CD8-positive, alpha-beta memory T cell (primary cell): ENCODE measurements around the gene PRKCD. TPM values are rescaled to one million over a fixed set of nuclear protein-coding genes. Genes with fewer than 3 reads are reported as not detected.

Experiments used
- CTCF ChIA-PET: fragments of 350-600 bp; sonication (Branson Sonifier 250); formaldehyde crosslinking; loops from one replicate; lab custom pipeline; 2021; ENCODE audit warnings: antibody characterized with exemption; lab: Charles Lee
- POLR2A ChIA-PET: fragments of 350-600 bp; sonication (Branson Sonifier 250); formaldehyde crosslinking; loops from one replicate; lab custom pipeline; 2021; ENCODE audit warnings: antibody characterized with exemption; lab: Charles Lee
- DNase-seq, 5 donors: peaks; one replicate each; pipeline versions ENCODE4 v3.0.0 to v3.0.0-alpha.2; 2020 to 2022; ENCODE audit warnings: mixed read lengths in 1 of 5
- H3K27ac ChIP-seq: one replicate; pipeline ENCODE4 v1.7.0; 2013; ENCODE audit warnings: low read depth, mild to moderate bottlenecking, low read length, moderate library complexity
- H3K27me3 ChIP-seq: 2 replicates; pipeline ENCODE4 v1.7.0; 2013; ENCODE audit warnings: low read length, mild to moderate bottlenecking; ENCODE audit not compliant: insufficient read depth, poor library complexity, severe bottlenecking
- H3K36me3 ChIP-seq: 2 replicates; pipeline ENCODE4 v1.7.0; 2013; ENCODE audit warnings: mild to moderate bottlenecking, low read length, moderate library complexity; ENCODE audit not compliant: insufficient read depth
- H3K4me1 ChIP-seq: 2 replicates; pipeline ENCODE4 v1.7.0; 2013; ENCODE audit warnings: mild to moderate bottlenecking, low read length, moderate library complexity; ENCODE audit not compliant: insufficient read depth
- H3K4me3 ChIP-seq: 2 replicates; pipeline ENCODE4 v1.7.0; 2013; ENCODE audit warnings: mild to moderate bottlenecking, low read length
- H3K9me3 ChIP-seq: 2 replicates; pipeline ENCODE4 v1.7.0; 2013; ENCODE audit warnings: mild to moderate bottlenecking, low read length
- H3K27ac Mint-ChIP-seq, 8 donors: one replicate each; pipeline ENCODE4 v1.8.0; 2020 to 2021; ENCODE audit warnings: mixed read lengths in 8 of 8, mild to moderate bottlenecking in 6 of 8, inconsistent platforms in 3 of 8, moderate library complexity in 3 of 8
- H3K27me3 Mint-ChIP-seq, 2 donors: one replicate each; pipeline ENCODE4 v1.8.0; 2020 to 2021; ENCODE audit warnings: mixed read lengths in 2 of 2, mild to moderate bottlenecking in 1 of 2, moderate library complexity in 1 of 2
- H3K36me3 Mint-ChIP-seq, 3 donors: one replicate each; pipeline ENCODE4 v1.8.0; 2020 to 2021; ENCODE audit warnings: mixed read lengths in 3 of 3, inconsistent platforms in 1 of 3, mild to moderate bottlenecking in 1 of 3
- H3K4me1 Mint-ChIP-seq, 3 donors: one replicate each; pipeline ENCODE4 v1.8.0; 2020 to 2021; ENCODE audit warnings: mixed read lengths in 3 of 3, inconsistent platforms in 1 of 3, mild to moderate bottlenecking in 1 of 3
- H3K4me3 Mint-ChIP-seq, 7 donors: one replicate each; pipeline ENCODE4 v1.8.0; 2020 to 2021; ENCODE audit warnings: mixed read lengths in 7 of 7, mild to moderate bottlenecking in 6 of 7, moderate library complexity in 4 of 7, inconsistent platforms in 2 of 7
- H3K9me3 Mint-ChIP-seq, 5 donors: one replicate each; pipeline ENCODE4 v1.8.0; 2020 to 2022; ENCODE audit warnings: mixed read lengths in 5 of 5, mild to moderate bottlenecking in 3 of 5, moderate library complexity in 2 of 5, inconsistent platforms in 1 of 5
- polyA plus RNA-seq: library from polyadenylated mRNA; unstranded; fragments of 300-500 nt; fragmentation: Illumina TruSeq; gene quantifications from one replicate; pipeline ENCODE4 v1.2.3, GENCODE V29; 2021
- total RNA-seq, 2 experiments: library from RNA; stranded (reverse); gene quantifications; one replicate each; pipeline ENCODE4 v1.2.3, GENCODE V29; 2021

Gene PRKCD
- total and polyA plus RNA-seq, 3 experiments from 2014 or later = 27.2 to 27.3 (median 27.3) TPM

DNA sequence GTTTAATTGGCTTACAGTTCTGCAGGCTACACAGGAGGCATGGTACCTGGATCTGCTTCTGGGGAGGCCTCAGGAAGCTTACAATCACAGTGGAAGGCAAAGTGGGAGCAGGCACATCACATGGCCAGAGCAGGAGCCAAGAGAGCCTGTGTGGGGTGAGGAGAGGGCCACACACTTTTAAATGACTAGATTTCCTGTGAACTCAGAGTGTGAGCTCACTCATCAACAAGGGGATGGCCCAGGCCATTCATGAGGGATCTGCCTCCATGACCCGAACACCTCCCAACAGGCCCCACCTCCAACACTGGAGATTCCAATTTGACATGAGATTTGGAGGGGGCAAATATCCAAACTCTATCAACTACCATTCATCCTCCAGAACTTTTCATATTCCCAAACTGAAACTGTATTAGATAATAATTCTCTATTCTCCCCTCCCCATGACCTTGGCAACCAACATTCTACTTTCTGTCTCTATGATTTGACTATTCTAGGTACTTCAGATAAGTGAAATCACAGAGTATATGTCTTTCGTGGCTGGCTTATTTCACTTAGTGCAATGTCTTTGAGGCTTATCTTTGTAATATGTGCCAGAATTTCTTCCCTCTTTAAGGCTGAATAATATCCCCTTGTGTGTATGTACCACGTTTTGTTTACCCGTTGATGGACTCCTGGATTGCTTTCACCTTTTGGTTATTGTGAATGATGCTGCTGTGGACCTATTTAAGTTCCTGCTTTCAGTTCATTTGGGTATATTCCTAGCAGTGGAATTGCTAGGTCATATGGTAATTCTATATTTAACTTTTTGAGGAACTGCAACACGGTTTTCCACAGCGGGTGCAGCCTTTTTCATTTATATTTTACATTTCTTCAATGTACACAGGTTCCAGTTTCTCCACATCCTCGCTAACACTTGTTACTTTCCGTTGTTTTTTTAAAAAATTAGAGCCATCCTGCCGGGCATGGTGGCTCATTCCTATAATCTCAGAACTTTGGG lies 51.0 kb downstream of the PRKCD start:
- POLR2A ChIA-PET = no interaction called here
- Mint-ChIP-seq H3K9me3 (peaks cover 6 to 22% (median 14%) of the 10 kb centered on the region in 5 donors), H3K36me3 (peaks cover 0 to 6% (median 0%) of the 10 kb centered on the region in 3 donors), H3K27me3 (peaks cover 3 to 7% of the 10 kb centered on the region in 2 donors), H3K4me3 (no peak overlapping the region), H3K4me1 (no peaks in the 10 kb centered on the region), H3K27ac (peak overlapping the region in 1 of 8 donors; percentile 77)
- Histone ChIP-seq H3K4me1 (no peaks in the 10 kb centered on the region), H3K27me3 (no peaks in the 10 kb centered on the region), H3K9me3 (no peaks in the 10 kb centered on the region), H3K36me3 (no peaks in the 10 kb centered on the region), H3K4me3 (no peak overlapping the region), H3K27ac (no peak overlapping the region)
- no peak for DNase-seq
- CTCF ChIA-PET = no interaction called here

DNA sequence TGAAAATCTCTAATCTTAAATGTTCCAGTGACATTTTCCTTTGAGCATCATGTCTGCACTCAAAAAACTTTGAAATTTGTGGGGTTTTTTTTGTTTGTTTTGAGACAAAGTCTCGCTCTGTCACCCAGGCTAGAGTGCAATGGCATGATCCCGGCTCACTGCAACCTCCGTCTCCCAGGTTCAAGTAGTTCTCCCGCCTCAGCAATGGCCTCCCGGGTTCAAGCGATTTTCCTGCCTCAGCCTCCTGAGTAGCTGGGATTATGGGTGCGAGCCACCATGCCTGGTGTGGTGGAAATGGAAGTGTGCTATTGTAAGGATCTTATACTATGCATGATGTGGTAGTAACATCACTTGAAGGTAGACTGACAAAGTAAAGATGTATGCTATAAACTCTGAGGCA lies 52.3 kb downstream of the PRKCD start:
- POLR2A ChIA-PET = no interaction called here
- no peak for DNase-seq
- peaks cover 4 to 11% (median 7%) of the 10 kb centered on the region in 5 donors for H3K9me3 Mint-ChIP-seq
- H3K36me3 Mint-ChIP-seq = peaks cover 0 to 6% (median 0%) of the 10 kb centered on the region in 3 donors
- H3K4me3 Mint-ChIP-seq = no peak overlapping the region
- no peak overlapping the region for H3K27ac ChIP-seq
- no peaks in the 10 kb centered on the region for H3K4me1 ChIP-seq
- H3K27me3 Mint-ChIP-seq = peaks cover 3 to 9% of the 10 kb centered on the region in 2 donors
- no peak overlapping the region for H3K4me3 ChIP-seq
- H3K27ac Mint-ChIP-seq = no peak overlapping the region
- CTCF ChIA-PET = no interaction called here
- H3K36me3 ChIP-seq = no peaks in the 10 kb centered on the region
- no peaks in the 10 kb centered on the region for H3K9me3 ChIP-seq
- no peaks in the 10 kb centered on the region for H3K27me3 ChIP-seq
- H3K4me1 Mint-ChIP-seq = no peaks in the 10 kb centered on the region

DNA sequence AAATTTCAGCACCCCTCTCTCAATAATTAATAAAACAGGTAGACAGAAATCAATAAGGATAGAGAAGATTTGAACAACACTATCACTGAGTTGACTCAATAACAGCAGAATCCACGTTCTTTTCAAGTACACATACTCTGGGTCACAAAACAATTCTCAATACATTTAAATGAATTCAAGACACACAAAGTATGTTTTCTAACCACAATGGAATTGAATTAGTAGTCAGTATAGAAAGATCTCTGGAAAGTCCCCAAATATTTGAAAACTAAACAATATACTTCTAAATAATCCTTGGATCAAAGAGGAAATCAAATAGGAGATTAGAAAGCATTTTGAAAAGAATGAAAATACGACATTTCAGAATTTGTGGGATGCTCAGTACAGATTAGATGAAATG lies 54.8 kb downstream of the PRKCD start:
- no peak for DNase-seq
- peaks cover 3 to 9% of the 10 kb centered on the region in 2 donors for H3K27me3 Mint-ChIP-seq
- ChIA-PET CTCF (no interaction called here), POLR2A (no interaction called here)
- H3K36me3 ChIP-seq = no peaks in the 10 kb centered on the region
- no peak overlapping the region for H3K27ac ChIP-seq
- peaks cover 3 to 6% (median 5%) of the 10 kb centered on the region in 3 donors for H3K4me1 Mint-ChIP-seq
- no peak overlapping the region for H3K4me3 Mint-ChIP-seq
- H3K4me1 ChIP-seq = peaks cover 3% of the 10 kb centered on the region
- no peaks in the 10 kb centered on the region for H3K27me3 ChIP-seq
- no peak overlapping the region for H3K4me3 ChIP-seq
- H3K9me3 Mint-ChIP-seq = no peaks in the 10 kb centered on the region
- no peaks in the 10 kb centered on the region for H3K9me3 ChIP-seq
- peaks cover 0 to 3% (median 0%) of the 10 kb centered on the region in 3 donors for H3K36me3 Mint-ChIP-seq
- no peak overlapping the region for H3K27ac Mint-ChIP-seq

DNA sequence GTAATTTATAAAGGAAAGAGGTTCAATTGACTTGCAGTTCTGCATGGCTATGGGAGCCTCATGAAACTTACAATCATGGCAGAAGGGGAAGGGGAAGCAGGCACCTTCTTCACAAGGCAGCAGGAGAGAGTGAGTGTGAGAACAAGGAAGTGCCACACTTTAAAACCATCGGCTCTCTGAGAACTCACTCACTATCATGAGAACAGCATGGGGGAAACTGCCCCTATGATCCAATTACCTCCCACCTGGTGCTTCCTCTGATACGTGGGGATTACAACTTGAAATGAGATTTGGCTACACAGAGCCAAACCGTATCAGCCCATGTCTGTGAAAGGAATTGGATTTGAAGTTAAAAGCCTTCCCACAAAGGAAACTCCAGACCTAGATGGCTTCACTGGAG lies 55.7 kb downstream of the PRKCD start:
- peaks cover 3 to 5% of the 10 kb centered on the region in 2 donors for H3K27me3 Mint-ChIP-seq

DNA sequence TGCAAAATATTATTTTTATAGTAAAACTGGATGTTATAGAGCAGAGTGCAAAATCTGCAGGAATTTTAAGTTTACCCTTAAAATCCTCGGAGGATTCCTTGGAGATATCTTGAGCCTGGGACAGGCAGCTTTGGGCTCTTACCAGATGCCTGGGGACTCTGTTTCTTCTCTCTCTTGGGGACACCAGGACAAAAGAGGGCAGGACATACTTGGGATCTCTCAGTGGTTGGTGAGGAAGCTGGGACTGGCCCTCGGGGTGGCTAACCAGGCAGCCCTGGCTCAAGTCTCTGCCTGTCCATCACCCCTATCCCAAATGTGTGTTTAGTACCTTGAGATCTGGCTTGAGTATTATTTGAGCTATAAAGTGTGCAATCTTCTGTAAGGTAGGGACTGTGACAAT lies 56.2 kb downstream of the PRKCD start:
- ChIA-PET CTCF (no interaction called here), POLR2A (no interaction called here)
- no peaks in the 10 kb centered on the region for H3K27me3 ChIP-seq
- no peak overlapping the region for H3K4me3 ChIP-seq
- no peak overlapping the region for H3K4me3 Mint-ChIP-seq
- peaks cover 3 to 5% of the 10 kb centered on the region in 2 donors for H3K27me3 Mint-ChIP-seq
- H3K4me1 Mint-ChIP-seq = peaks cover 3 to 6% (median 5%) of the 10 kb centered on the region in 3 donors
- peaks cover 0 to 3% (median 0%) of the 10 kb centered on the region in 3 donors for H3K36me3 Mint-ChIP-seq
- no peaks in the 10 kb centered on the region for H3K36me3 ChIP-seq
- no peak for DNase-seq
- no peak overlapping the region for H3K27ac Mint-ChIP-seq
- H3K9me3 Mint-ChIP-seq = no peaks in the 10 kb centered on the region
- peaks cover 3% of the 10 kb centered on the region for H3K4me1 ChIP-seq
- no peaks in the 10 kb centered on the region for H3K9me3 ChIP-seq
- H3K27ac ChIP-seq = no peak overlapping the region

More for the DNA sequence above, 55.7 kb downstream of the PRKCD start:
- no peaks in the 10 kb centered on the region for H3K9me3 ChIP-seq
- H3K4me1 Mint-ChIP-seq = peaks cover 3 to 6% (median 5%) of the 10 kb centered on the region in 3 donors
- peaks cover 0 to 3% (median 0%) of the 10 kb centered on the region in 3 donors for H3K36me3 Mint-ChIP-seq
- H3K27ac Mint-ChIP-seq = no peak overlapping the region
- peaks cover 3% of the 10 kb centered on the region for H3K4me1 ChIP-seq
- no peak overlapping the region for H3K4me3 ChIP-seq
- CTCF ChIA-PET = no interaction called here
- no peak for DNase-seq
- no peaks in the 10 kb centered on the region for H3K27me3 ChIP-seq
- no peak overlapping the region for H3K27ac ChIP-seq
- no peaks in the 10 kb centered on the region for H3K36me3 ChIP-seq
- no peak overlapping the region for H3K4me3 Mint-ChIP-seq
- POLR2A ChIA-PET = no interaction called here
- no peaks in the 10 kb centered on the region for H3K9me3 Mint-ChIP-seq

DNA sequence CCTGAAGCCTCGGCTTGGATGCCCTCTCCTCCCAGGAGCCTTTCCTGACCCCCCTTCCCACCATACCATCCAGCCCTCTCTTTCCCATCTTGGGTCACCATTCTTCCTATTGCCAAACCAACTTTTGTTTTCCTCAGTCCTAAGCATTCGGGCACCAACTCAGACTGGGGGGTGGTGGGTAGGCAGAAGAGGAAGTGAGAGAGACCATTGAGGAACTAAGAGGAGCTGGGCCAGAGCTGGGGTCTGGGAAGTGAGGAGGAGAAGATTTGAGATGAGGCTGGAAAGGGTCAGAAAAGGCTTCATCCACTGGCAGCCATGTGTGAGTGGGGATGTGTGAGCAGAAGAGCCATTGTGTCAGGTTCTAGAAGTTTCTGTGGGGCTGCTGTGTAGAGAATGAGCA lies 57.1 kb downstream of the PRKCD start:
- no peaks in the 10 kb centered on the region for H3K9me3 Mint-ChIP-seq
- ChIA-PET POLR2A (no interaction called here), CTCF (no interaction called here)
- Histone ChIP-seq H3K4me3 (no peak overlapping the region), H3K27me3 (no peaks in the 10 kb centered on the region), H3K4me1 (peaks cover 3% of the 10 kb centered on the region), H3K36me3 (no peaks in the 10 kb centered on the region), H3K9me3 (no peaks in the 10 kb centered on the region), H3K27ac (no peak overlapping the region)
- H3K36me3 Mint-ChIP-seq = peaks cover 0 to 3% (median 2%) of the 10 kb centered on the region in 3 donors
- H3K4me1 Mint-ChIP-seq = peaks cover 3 to 6% (median 5%) of the 10 kb centered on the region in 3 donors
- no peak for DNase-seq
- H3K27ac Mint-ChIP-seq = no peak overlapping the region
- peaks cover 0 to 6% of the 10 kb centered on the region in 2 donors for H3K27me3 Mint-ChIP-seq
- no peak overlapping the region for H3K4me3 Mint-ChIP-seq

DNA sequence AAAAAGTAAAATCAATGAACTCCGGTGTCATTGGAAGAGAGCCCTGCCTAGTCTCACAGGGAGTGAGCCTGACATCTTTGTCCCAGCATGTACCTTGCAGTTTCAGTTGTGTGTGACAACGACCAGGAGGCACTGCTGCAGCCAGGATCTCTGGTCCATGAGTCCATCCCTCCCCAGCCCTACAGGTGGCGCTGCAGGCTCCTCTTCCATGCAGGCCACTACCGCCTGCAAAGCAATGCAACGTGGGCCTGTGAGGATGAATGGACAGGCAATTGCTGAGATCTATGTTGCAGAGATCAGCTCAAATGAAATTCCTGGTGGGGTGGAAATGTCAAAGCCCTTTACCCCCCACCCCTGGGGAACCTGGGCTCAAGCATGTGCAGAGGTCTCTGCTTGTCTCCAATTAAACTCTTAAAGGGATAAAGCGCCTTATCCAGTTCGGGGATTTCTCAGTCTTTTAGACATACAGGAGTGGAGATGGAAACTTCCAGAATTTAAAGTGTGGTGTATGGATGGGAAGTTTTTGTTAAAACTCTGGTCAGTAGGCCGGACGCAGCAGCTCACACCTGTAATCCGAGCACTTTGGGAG lies 59.0 kb downstream of the PRKCD start:
- peaks cover 2 to 15% (median 3%) of the 10 kb centered on the region in 3 donors for H3K36me3 Mint-ChIP-seq
- peaks cover 0 to 4% of the 10 kb centered on the region in 2 donors for H3K27me3 Mint-ChIP-seq
- peak overlapping the region in 1 of 8 donors; percentile 35 for H3K27ac Mint-ChIP-seq
- peaks cover 3 to 6% (median 5%) of the 10 kb centered on the region in 3 donors for H3K4me1 Mint-ChIP-seq
- peak; percentile 53 to 80 (median 56) for DNase-seq
- CTCF ChIA-PET = interaction anchor here (1.0 to 1.8 kb wide), 6 partner anchors 9 to 490 kb away, joined by 3 to 5 read pairs (median 4); no protein-coding TSS in a partner anchor
- H3K36me3 ChIP-seq = peaks cover 4% of the 10 kb centered on the region
- peaks cover 3% of the 10 kb centered on the region for H3K4me1 ChIP-seq
- H3K4me3 ChIP-seq = no peak overlapping the region
- no peaks in the 10 kb centered on the region for H3K27me3 ChIP-seq
- H3K9me3 ChIP-seq = no peaks in the 10 kb centered on the region
- H3K27ac ChIP-seq = no peak overlapping the region
- no peaks in the 10 kb centered on the region for H3K9me3 Mint-ChIP-seq
- no peak overlapping the region for H3K4me3 Mint-ChIP-seq
- POLR2A ChIA-PET = no interaction called here

DNA sequence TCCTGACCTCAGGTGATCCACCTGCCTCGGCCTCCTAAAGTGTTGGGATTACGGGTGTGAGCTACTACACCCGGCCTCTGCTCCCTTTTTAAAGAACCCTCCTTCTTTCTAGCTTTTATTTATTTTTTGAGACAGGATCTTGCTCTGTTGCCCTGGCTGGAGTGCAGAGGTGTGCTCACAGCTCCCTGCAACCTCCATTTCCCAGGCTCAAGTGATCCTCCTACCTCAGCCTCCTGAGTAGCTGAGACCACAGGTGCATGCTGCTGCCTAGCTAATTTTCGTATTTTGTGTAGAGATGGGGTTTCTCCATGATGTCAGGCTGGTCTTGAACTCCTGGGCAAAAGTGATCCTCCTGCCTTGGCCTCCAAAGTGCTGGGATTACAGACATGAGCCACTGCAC lies 60.3 kb downstream of the PRKCD start:
- H3K4me1 Mint-ChIP-seq = peaks cover 3 to 6% (median 5%) of the 10 kb centered on the region in 3 donors
- Histone ChIP-seq H3K4me1 (peaks cover 3% of the 10 kb centered on the region), H3K4me3 (no peak overlapping the region), H3K27me3 (no peaks in the 10 kb centered on the region), H3K27ac (no peak overlapping the region), H3K36me3 (peaks cover 11% of the 10 kb centered on the region), H3K9me3 (no peaks in the 10 kb centered on the region)
- H3K36me3 Mint-ChIP-seq = peaks cover 2 to 29% (median 4%) of the 10 kb centered on the region in 3 donors
- H3K9me3 Mint-ChIP-seq = no peaks in the 10 kb centered on the region
- ChIA-PET POLR2A (no interaction called here), CTCF (interaction anchor here (1.2 kb wide), 1 partner anchor 13 kb away, joined by 4 read pairs; no protein-coding TSS in a partner anchor)
- H3K4me3 Mint-ChIP-seq = no peak overlapping the region
- H3K27me3 Mint-ChIP-seq = peaks cover 0 to 4% of the 10 kb centered on the region in 2 donors
- no peak for DNase-seq
- H3K27ac Mint-ChIP-seq = peak overlapping the region in 1 of 8 donors; percentile 74
